ENCODE measurements around the gene GPER1. TPM values are rescaled to one million over a fixed set of nuclear protein-coding genes. Genes with fewer than 3 reads are reported as not detected.

GPER1 gene
- total and polyA plus RNA-seq, 8 donors = 5.1 to 11.6 (median 6.2) TPM

GRCh38 chr7:1120791-1121190 is 32.9 kb downstream of the GPER1 start:
- no peak for TF ChIP-seq CTCF (IDR thresholded peaks at IDR 0.05)
- H3K4me1 ChIP-seq = peaks cover 0 to 21% of the 10 kb centered on the region in 2 donors
- H3K27ac ChIP-seq = no peak overlapping the region
- no peaks in the 10 kb centered on the region for H3K9me3 ChIP-seq
- H3K4me3 ChIP-seq = no peak overlapping the region
- H3K27me3 ChIP-seq = no peaks in the 10 kb centered on the region
- H3K36me3 ChIP-seq = no peaks in the 10 kb centered on the region
- no peak for ATAC-seq
- DNase-seq = no peak
- intact Hi-C loops (cut with DNase I) = no loop called here

GRCh38 chr7:1121476-1121875 is 33.6 kb downstream of the GPER1 start:
- intact Hi-C loops (cut with DNase I) = no loop called here
- Histone ChIP-seq H3K27ac (no peak overlapping the region), H3K27me3 (no peaks in the 10 kb centered on the region), H3K36me3 (peaks cover 0 to 5% of the 10 kb centered on the region in 2 donors), H3K9me3 (no peaks in the 10 kb centered on the region), H3K4me1 (peaks cover 0 to 21% of the 10 kb centered on the region in 2 donors), H3K4me3 (no peak overlapping the region)
- TF ChIP-seq CTCF (IDR thresholded peaks at IDR 0.05) = no peak
- no peak for ATAC-seq
- DNase-seq = no peak

- Histone ChIP-seq H3K9me3 (no peaks in the 10 kb centered on the region), H3K36me3 (peaks cover 0 to 12% of the 10 kb centered on the region in 2 donors), H3K4me1 (peaks cover 0 to 21% of the 10 kb centered on the region in 2 donors), H3K4me3 (no peak overlapping the region), H3K27ac (no peak overlapping the region), H3K27me3 (no peaks in the 10 kb centered on the region)
- no peak for ATAC-seq
- intact Hi-C loops (cut with DNase I) = no loop called here
- no peak for TF ChIP-seq CTCF (IDR thresholded peaks at IDR 0.05)
- DNase-seq = no peak
These were observed 34.2 kb downstream of the GPER1 start for GRCh38 chr7:1121886-1122831.

GRCh38 chr7:1122832-1123501 is 35.1 kb downstream of the GPER1 start:
- H3K27me3 ChIP-seq = no peaks in the 10 kb centered on the region
- no peaks in the 10 kb centered on the region for H3K9me3 ChIP-seq
- ATAC-seq = no peak
- H3K4me1 ChIP-seq = peaks cover 0 to 21% of the 10 kb centered on the region in 2 donors
- DNase-seq = no peak
- peaks cover 0 to 12% of the 10 kb centered on the region in 2 donors for H3K36me3 ChIP-seq
- intact Hi-C loops (cut with DNase I) = no loop called here
- H3K27ac ChIP-seq = peak overlapping the region in 1 of 2 donors; percentile 55
- H3K4me3 ChIP-seq = no peak overlapping the region
- TF ChIP-seq CTCF (IDR thresholded peaks at IDR 0.05) = no peak

- H3K36me3 ChIP-seq = peaks cover 0 to 12% of the 10 kb centered on the region in 2 donors
- H3K27ac ChIP-seq = peak overlapping the region; percentile 55 to 73
- no peaks in the 10 kb centered on the region for H3K27me3 ChIP-seq
- intact Hi-C loops (cut with DNase I) = no loop called here
- H3K4me3 ChIP-seq = no peak overlapping the region
- ATAC-seq = peak; percentile 82
- H3K9me3 ChIP-seq = no peaks in the 10 kb centered on the region
- H3K4me1 ChIP-seq = peaks cover 0 to 21% of the 10 kb centered on the region in 2 donors
- TF ChIP-seq CTCF (IDR thresholded peaks at IDR 0.05) = peak in 1 of 2 donors; percentile 52
- peak in 3 of 4 donors; percentile 50 to 81 (median 64) for DNase-seq
These were observed 35.8 kb downstream of the GPER1 start for GRCh38 chr7:1123715-1124114.

Data from left lung (tissue), 10 donors.